Uterus (tissue), 4 donors: ENCODE measurements around the gene PRCP. TPM values are rescaled to one million over a fixed set of nuclear protein-coding genes. Genes with fewer than 3 reads are reported as not detected.

Source experiments
- DNase-seq, 2 donors: peaks; one replicate each; pipeline ENCODE4 v3.0.0-alpha.2; 2019 to 2020
- H3K27ac ChIP-seq, 2 donors: fragments of 200-600 bp; sonication (generic); 1 replicate in 1 of 2; 2 replicates in 1 of 2; pipeline ENCODE4 v1.5.1; 2016 to 2018
- H3K27me3 ChIP-seq, 2 donors: fragments of 200-600 bp; sonication (generic); one replicate each; pipeline ENCODE4 v1.5.1; 2018 to 2019; ENCODE audit warnings: control low read depth in 1 of 2
- H3K36me3 ChIP-seq, 2 donors: fragments of 200-600 bp; sonication (generic); one replicate each; pipeline ENCODE4 v1.5.1; 2019; ENCODE audit warnings: control low read depth in 1 of 2
- H3K4me1 ChIP-seq, 2 donors: fragments of 200-600 bp; sonication (generic); one replicate each; pipeline ENCODE4 v1.5.1; 2018 to 2019; ENCODE audit warnings: control low read depth in 1 of 2
- H3K4me3 ChIP-seq, 2 donors: fragments of 200-600 bp; sonication (generic); 1 replicate in 1 of 2; 2 replicates in 1 of 2; pipeline ENCODE4 v1.5.1; 2018 to 2019; ENCODE audit warnings: mild to moderate bottlenecking in 1 of 2
- H3K9me3 ChIP-seq, 2 donors: fragments of 200-600 bp; sonication (generic); one replicate each; pipeline ENCODE4 v1.5.1; 2019; ENCODE audit warnings: control low read depth in 1 of 2
- POLR2A ChIP-seq, 2 donors: fragments of 450-650 bp; IDR thresholded peaks; one replicate each; pipeline ENCODE4 v1.6.1; 2016; ENCODE audit warnings: antibody characterized with exemption in 2 of 2, mild to moderate bottlenecking in 1 of 2, moderate library complexity in 1 of 2
- intact Hi-C: fragments of 100-400 bp; cut with DNase I; formaldehyde crosslinking; loops from one replicate; pipeline ENCODE4 v1.15.1; 2023; ENCODE audit warnings: low total_unique reads
- total RNA-seq, 4 donors: library from RNA; depleted of rRNA in 3 of 4; stranded (reverse); fragments of >200 nt in 3 of 4; gene quantifications; one replicate each; pipeline versions ENCODE4 v1.1.0 to v1.2.4, GENCODE V29; 2014 to 2023
- TF ChIP-seq, protein P1 (sequence below), 4 experiments: fragments of 200-600 bp in 2 of 4; fragments of 450-650 bp in 2 of 4; sonication (generic) in 2 of 4; IDR thresholded peaks; one replicate each; pipeline ENCODE4 v1.5.1; 2016 to 2019; ENCODE audit warnings: antibody characterized with exemption in 4 of 4, mild to moderate bottlenecking in 2 of 4, moderate library complexity in 1 of 4
- donor health status: DM: yes; HTN: yes; CAD: no.

PRCP gene
- total RNA-seq, 4 donors from 2014 or later = 59.9 to 206 (median 92.3) TPM

DNA sequence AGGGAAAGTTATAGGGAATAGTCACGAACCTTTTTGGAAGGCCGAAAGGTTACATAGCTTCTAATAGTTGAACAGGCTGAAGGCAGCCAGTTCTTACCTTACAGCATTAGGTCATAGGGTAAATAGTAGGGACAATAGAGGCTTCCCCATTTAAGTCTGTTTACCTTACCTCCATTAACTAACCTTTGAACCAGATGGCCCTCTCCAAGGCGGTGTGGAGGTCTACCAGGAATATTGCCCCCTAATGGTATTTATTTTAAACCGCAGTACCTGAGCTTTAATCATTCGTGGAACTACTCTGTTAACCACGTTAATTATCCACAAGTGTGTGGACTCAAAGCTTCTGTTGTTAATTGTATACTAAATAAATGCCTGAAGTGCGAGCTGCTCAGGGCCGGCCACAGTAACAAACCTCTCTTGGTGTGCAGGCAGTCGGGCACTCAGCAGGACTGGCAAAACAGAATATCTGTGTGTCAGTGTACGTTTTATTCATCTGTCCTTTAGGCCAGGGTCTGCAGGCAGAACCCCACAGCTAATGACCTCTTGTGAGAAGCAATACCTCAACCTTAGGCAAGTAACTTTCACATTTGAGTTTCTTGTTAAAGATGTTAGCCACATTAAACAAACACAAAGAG lies 81.7 kb downstream of the PRCP start:
- Histone ChIP-seq H3K9me3 (no peaks in the 10 kb centered on the region), H3K4me3 (no peak overlapping the region), H3K27me3 (no peaks in the 10 kb centered on the region), H3K4me1 (no peaks in the 10 kb centered on the region), H3K36me3 (no peaks in the 10 kb centered on the region), H3K27ac (no peak overlapping the region)
- DNase-seq = no peak
- TF ChIP-seq, protein P1, sequence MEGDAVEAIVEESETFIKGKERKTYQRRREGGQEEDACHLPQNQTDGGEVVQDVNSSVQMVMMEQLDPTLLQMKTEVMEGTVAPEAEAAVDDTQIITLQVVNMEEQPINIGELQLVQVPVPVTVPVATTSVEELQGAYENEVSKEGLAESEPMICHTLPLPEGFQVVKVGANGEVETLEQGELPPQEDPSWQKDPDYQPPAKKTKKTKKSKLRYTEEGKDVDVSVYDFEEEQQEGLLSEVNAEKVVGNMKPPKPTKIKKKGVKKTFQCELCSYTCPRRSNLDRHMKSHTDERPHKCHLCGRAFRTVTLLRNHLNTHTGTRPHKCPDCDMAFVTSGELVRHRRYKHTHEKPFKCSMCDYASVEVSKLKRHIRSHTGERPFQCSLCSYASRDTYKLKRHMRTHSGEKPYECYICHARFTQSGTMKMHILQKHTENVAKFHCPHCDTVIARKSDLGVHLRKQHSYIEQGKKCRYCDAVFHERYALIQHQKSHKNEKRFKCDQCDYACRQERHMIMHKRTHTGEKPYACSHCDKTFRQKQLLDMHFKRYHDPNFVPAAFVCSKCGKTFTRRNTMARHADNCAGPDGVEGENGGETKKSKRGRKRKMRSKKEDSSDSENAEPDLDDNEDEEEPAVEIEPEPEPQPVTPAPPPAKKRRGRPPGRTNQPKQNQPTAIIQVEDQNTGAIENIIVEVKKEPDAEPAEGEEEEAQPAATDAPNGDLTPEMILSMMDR (IDR thresholded peaks at IDR 0.05) = no peak
- TF ChIP-seq POLR2A (IDR thresholded peaks at IDR 0.05) = no peak
- intact Hi-C loops = no loop called here

DNA sequence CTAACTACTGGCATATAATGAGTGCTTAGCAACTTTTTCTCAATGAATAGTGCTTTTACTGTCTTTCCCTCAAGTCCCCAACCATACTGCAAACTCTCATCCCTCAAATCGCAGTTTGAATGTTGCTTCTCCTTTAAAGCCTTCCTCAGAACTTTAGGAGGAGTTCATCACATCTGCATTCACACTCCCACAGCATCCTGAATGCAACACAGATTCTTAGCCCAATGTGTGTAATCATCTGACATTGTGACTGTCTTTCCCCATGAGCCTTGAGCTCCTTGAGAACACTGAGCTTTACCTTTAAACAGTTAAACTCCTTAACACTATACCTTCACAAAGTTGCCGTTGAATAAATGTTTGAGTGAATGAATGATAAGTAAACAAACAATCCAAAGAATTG lies 84.8 kb downstream of the PRCP start:
- Histone ChIP-seq H3K9me3 (no peaks in the 10 kb centered on the region), H3K27ac (no peak overlapping the region), H3K4me1 (no peaks in the 10 kb centered on the region), H3K27me3 (no peaks in the 10 kb centered on the region), H3K4me3 (no peak overlapping the region), H3K36me3 (no peaks in the 10 kb centered on the region)
- intact Hi-C loops = no loop called here
- no peak for DNase-seq
- TF ChIP-seq, protein P1 (IDR thresholded peaks at IDR 0.05) = no peak
- TF ChIP-seq POLR2A (IDR thresholded peaks at IDR 0.05) = no peak

DNA sequence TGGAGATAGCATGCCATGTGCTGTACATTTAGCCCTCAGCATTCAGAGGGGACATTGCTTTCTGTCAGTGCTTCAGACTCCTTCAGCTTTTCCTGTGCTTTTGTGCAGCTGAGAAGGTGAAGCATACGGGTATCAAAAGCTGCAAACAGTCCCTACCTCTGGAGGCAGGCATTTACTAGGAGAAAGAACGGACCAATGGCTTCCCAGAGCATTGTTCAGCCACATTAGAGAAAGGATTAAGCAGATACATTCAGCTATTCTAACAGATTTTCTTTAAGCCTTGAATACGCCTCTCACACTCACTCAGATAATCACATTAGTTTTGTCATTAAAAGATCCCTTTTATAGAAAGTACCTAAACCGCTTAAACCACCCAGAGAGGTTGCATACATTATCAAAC lies 85.9 kb downstream of the PRCP start:
- Histone ChIP-seq H3K27ac (no peak overlapping the region), H3K27me3 (no peaks in the 10 kb centered on the region), H3K4me1 (no peaks in the 10 kb centered on the region), H3K9me3 (no peaks in the 10 kb centered on the region), H3K36me3 (no peaks in the 10 kb centered on the region), H3K4me3 (no peak overlapping the region)
- TF ChIP-seq, protein P1 (IDR thresholded peaks at IDR 0.05) = no peak
- no peak for TF ChIP-seq POLR2A (IDR thresholded peaks at IDR 0.05)
- no peak for DNase-seq
- intact Hi-C loops = no loop called here

DNA sequence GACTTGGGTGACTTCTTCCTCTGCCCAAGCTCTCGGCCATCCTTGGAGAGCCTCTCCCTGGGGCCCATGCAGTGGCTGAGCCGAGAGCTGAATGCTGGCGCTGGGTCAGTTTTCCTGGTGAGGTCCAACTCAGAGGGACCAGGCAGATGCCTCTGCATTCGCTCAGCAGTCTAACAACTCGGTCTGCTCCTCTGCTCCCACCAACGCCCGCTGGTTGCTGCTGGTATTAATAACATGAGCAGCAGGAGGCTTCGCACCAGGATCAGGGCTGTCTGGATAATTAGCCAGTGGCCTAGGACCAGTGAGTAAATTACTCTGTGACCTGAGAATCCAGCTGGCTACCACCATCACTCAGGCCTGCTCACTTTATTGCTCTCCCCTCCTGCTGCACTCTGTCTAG lies 88.9 kb downstream of the PRCP start:
- H3K9me3 ChIP-seq = no peaks in the 10 kb centered on the region
- intact Hi-C loops = no loop called here
- TF ChIP-seq, protein P1 (IDR thresholded peaks at IDR 0.05) = no peak
- no peak for TF ChIP-seq POLR2A (IDR thresholded peaks at IDR 0.05)
- DNase-seq = no peak
- no peaks in the 10 kb centered on the region for H3K36me3 ChIP-seq
- H3K4me3 ChIP-seq = no peak overlapping the region
- H3K27ac ChIP-seq = no peak overlapping the region
- no peaks in the 10 kb centered on the region for H3K27me3 ChIP-seq
- no peaks in the 10 kb centered on the region for H3K4me1 ChIP-seq

DNA sequence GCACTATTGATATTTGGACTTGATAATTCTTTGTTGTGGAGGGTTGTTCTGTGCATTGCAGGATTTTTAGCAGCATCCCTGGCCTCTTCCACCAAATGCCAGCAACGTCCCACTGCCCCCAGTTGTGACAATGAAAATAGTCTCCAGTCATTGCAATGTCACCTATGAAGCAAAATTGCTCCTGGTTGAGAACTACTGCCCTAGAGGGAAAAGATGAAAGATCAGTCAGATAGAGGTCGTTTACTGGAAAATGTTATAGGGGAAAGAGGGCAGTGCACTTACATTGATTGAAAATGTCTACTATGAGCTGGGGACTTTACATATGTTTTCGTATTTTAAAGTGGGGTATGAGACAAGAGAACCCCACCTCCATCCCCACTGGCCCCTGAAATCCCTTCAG lies 89.5 kb downstream of the PRCP start:
- H3K36me3 ChIP-seq = no peaks in the 10 kb centered on the region
- H3K4me3 ChIP-seq = no peak overlapping the region
- no peak for DNase-seq
- TF ChIP-seq, protein P1 (IDR thresholded peaks at IDR 0.05) = no peak
- TF ChIP-seq POLR2A (IDR thresholded peaks at IDR 0.05) = no peak
- intact Hi-C loops = no loop called here
- no peaks in the 10 kb centered on the region for H3K9me3 ChIP-seq
- no peaks in the 10 kb centered on the region for H3K27me3 ChIP-seq
- H3K4me1 ChIP-seq = no peaks in the 10 kb centered on the region
- H3K27ac ChIP-seq = no peak overlapping the region
